Dedifferentiated amniotic fluid mesenchymal stem cell (primary cell): Measurements from ENCODE around the gene UBAP1L.
"Not testable (repeated sequence)": the region's sequence is repeated elsewhere in the genome, so short reads cannot be mapped to it uniquely, and the experiment has no call there.

ENCODE experiments used
- DNase-seq: peaks from one replicate; pipeline ENCODE4 v3.0.0-alpha.2; 2016; ENCODE audit errors: extremely low spot score

Gene UBAP1L

GRCh38 chr15:65115086-65115485 lies at the start of gene UBAP1L:
TSS of gene UBAP1L (minus strand) at chr15:65115200. CDS start at chr15:65106215, 8,985 bp downstream.
- DNase-seq, result no peak

- no peak for DNase-seq
These were observed 49.1 kb upstream of the UBAP1L start for GRCh38 chr15:65164139-65164538.

DNA sequence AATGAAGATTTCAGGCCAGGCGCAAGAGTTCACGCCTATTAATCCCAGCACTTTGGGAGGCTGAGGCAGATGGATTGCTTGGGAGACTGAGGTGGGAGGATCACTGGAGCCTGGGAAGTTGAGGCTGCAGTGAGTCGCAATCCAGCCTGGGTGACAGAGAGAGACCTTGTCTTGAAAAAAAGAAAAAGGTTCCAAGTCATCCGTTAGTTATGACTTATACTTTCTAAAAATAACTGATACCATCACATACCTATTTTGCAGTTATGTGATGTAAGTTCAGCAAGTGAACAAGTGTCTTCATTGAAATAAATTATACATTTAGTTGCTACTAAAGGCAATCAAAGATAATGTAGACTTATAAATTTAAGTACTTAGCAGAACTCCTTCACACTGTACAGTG lies 48.0 kb upstream of the UBAP1L start:
- DNase-seq, result no peak

GRCh38 chr15:65156692-65157091 lies 41.7 kb upstream of the UBAP1L start:
- no peak for DNase-seq

GRCh38 chr15:65154720-65155119 lies 39.7 kb upstream of the UBAP1L start:
- DNase-seq, result no peak

GRCh38 chr15:65147902-65148301 lies 32.9 kb upstream of the UBAP1L start:
- DNase-seq, result no peak

GRCh38 chr15:65146438-65146837 lies 31.4 kb upstream of the UBAP1L start:
- DNase-seq, result no peak

DNA sequence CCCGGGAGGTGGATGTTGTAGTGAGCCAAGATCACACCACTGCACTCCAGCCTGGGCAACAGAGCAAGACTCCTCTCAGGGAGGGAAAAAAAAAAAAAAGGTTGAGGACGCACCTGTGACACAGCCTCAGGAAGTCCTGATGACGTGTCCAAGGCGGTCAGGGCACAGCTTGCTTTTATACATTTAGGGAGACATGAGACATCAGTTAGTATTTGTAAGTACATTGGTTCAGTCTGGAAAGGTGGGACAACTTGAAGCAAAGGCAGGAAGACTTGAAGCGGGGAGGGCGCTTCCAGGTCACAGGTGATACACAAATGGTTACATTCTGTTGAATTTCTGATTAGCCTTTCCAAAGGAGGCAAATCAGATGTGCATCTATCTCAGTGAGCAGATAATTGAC lies 23.6 kb upstream of the UBAP1L start:
- not testable (repeated sequence) for DNase-seq

DNA sequence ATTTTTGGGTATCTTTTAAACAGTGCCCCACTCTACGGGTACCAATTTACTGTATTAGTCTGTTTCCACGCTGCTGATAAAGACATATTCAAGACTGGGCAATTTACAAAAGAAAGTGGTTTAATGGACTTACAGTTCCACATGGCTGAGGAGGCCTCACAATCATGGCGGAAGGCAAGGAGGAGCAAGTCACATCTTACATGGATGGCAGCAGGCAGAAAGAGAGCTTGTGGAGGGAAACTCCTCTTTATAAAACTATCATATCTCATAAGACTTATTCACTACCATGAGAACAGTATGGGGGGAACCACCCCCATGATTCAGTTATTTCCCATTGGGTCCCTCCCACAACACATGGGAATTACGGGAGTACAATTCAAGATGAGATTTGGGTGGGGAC lies 22.9 kb upstream of the UBAP1L start:
- DNase-seq, result not testable (repeated sequence)

- DNase-seq, result not testable (repeated sequence)
These were observed 22.1 kb upstream of the UBAP1L start for GRCh38 chr15:65137089-65137488.

DNA sequence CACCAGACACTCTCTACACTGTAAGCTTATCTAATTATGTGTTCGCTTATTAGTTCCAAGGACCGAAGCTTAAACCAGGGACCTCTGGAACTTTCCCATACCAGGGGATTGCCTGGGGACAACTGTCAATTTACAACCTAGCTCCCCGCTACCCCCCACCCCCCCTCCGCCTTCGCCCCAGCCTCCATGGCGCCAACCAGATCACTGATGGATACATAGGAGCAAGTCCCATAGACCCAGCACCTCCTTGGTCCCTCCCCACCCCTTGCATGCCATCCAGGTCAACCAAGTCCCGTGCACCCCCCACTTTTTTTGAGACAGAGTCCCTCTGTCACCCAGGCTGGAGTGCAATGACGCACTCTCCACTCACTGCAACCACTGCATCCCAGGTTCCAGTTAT lies 19.5 kb upstream of the UBAP1L start:
- DNase-seq, result no peak

- peak; percentile 92 for DNase-seq
These were observed 18.7 kb upstream of the UBAP1L start, which contains the start of gene PDCD7 for GRCh38 chr15:65133548-65134200. TSS of gene PDCD7 (minus strand) at chr15:65133808. CDS start at chr15:65133781, 27 bp downstream.

DNA sequence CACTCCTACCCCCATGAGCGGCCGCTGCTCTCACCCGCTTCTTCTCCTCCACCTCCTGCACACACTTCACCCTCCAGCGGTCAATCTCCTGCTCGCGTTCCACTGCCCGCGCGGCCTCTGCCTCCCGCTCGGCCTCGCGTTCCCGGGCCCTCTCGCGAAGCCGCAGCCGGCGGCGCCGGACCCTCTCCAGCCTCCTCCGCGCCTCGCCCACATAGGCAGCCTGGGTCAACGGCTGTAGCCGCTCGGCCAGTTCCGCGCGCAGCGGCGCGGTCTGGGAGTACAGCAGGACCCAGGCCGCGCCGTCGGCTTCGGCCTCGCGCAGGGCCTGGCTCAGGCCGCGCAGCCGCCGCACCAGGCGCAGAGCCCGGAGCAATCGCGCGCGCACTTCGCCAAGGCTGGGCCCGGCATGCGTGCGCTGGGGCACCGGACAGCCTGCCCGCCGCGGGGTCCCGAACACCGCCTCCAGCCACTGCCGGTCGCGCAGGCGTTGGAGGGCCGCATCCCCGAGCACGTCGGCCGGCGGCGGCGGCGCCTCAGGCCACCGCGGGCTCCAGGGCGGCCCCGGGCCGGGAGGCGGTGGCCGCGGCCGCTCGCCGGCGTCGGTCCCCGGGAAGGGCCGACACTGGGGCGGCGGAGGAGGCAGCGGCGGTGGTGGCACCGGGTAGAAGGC lies 18.0 kb upstream of the UBAP1L start:
- peak; percentile 36 for DNase-seq

DNA sequence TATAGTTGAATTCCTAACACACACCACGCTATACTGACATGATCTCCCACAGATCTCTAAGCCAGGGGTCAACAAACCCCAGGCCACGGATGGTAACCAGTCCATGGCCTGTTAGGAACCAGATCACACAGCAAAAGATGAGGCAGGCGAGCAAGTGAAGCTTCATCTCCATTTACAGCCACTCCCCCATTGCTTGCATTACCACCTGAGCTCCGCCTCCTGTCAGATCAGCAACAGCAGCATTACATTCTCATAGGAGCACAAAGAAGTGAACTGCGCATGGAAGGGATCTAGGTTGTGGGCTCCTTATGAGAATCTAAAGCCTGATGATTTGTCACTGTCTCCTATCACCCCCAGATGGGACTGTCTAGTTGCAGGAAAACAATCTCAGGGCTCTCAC lies 15.9 kb upstream of the UBAP1L start:
- DNase-seq, result no peak

- no peak for DNase-seq
These were observed 542 bp upstream of the UBAP1L start for GRCh38 chr15:65115542-65115941.

- DNase-seq, result no peak
These were observed 4.2 kb downstream of the UBAP1L start for GRCh38 chr15:65110676-65111292.

DNA sequence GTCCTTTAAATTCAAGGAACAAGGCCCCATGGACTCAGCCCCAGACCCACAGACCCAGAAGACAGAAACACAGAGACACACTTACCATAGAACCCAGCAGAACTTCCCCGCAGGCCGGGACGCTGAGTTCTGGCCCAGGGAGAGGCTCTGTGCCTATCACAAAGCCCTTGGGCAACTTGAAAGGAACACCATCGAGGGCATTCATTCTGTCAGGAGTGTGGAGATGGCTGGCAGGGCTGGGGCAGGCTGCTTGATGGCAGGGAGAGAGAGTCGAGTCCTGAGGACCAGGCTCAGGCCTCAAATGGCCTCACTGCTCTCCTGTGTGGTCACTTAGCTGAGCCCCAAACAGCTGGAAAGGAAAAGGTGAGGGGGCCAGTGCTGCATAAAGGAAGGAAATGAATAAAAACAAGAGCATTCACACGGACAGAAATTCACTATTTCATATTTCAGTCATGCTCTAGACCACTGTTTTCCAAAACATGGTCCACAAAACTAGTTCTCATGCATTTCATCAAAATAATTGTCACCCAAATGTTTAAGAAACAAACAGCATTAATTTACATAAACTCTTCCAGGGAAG lies 8.9 kb downstream of the UBAP1L start:
- DNase-seq, result no peak

GRCh38 chr15:65105038-65105437 lies 10.0 kb downstream of the UBAP1L start:
- no peak for DNase-seq

- DNase-seq, result no peak
These were observed 12.1 kb downstream of the UBAP1L start for GRCh38 chr15:65102912-65103311.

DNA sequence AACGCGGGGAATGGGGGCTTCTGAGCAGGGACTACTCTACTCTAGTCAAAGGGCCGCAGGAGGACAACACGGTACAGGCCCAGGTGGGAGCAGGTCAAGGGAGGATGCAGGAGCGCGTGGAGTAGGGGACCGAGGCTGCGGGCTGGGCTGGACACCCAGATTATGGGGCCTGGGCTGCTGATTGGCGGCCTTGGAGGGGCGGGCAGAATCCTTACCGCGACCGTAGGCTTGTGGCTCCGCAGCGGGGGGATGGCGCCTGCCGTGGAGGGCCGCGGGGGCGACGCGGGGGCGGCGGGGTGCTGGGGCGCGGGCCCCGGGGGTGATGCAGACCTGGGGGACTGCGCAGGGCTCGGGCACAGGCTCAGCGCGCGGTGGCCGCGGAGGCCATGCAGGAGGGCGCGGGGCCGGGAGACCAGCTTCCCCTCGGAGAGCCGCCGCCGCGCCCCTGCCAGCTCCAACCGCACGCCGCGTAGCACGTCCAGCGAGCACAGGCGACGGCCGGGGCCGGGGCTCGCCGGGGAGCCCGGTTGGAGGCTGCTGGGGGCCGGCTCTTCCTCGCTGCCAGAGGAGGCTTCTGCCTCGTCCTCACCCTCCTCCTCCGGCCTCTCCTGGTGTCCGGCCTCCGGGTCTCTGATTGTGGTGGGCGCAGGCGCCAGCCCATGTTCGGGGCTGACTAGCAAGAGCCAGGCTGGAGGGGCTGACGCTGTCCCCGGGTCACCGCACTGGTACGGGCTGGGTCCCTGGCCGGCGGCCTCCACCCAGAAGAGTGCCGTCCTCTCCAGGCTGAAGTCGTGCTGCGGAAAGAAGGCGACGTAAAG lies 12.9 kb downstream of the UBAP1L start:
- no peak for DNase-seq

DNA sequence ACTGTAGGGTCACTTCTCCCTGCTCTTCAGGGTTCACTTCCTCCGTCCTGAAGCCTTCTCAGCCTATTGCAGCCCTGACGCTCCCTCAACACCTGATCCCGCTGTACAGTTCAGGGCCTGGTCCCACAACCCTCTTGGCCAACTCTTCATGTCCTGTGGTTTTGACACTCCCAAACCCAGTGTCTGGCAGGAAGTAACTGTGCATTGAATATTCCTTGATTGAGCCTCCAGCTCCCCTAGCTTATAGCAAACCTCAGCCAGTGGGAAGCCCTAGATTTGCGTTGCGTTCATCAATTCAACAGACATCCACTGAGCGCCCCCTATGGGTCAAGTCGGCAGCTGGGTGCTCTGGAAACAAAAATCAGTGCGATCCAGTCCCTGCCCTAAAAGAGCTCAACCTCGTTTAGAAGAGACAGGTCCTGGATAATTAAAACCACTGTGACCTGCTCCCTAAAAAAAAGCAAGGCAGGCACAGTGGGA lies 13.5 kb downstream of the UBAP1L start:
- DNase-seq, result no peak

DNA sequence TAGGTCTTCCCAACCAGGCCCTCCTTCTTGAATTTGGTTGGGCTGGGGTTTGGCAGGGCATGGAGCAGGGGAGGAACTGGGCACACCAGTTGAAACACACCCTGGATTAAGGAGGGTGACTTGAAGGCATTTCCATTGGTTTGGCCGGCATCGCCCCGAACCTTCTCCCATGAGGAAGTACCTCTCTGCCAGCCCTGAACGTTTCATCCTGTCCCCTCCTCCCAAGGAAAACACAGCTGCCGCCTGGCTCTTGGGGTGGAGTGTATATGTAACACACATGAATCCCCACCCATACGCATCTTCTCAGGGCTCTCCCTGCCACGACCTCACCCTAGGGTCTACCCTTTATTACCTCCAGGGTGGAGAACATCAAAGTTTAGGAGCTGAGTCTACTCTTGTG lies 14.6 kb downstream of the UBAP1L start:
- DNase-seq, result no peak
